Measurements from ENCODE around the gene SUMO4.

DNA sequence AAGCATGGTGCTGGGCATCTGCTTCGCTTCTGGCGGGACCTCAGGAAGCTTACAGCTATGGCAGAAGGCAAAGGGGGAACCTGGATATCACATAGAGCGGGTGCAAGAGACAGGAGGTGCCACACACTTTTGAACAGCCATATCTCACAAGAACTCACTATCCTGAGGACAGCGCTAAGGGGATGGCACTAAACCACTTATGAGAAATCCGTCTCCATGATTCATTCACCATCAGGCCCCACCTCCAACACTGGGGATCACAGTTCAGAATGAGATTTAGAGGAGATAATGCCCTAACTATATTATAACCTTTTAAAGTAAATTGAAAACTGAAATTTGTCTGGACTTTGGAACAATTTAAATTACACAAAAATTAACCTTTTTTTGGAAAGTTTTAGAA is 37.8 kb upstream of the SUMO4 start:
- TF ChIP-seq, protein P1, sequence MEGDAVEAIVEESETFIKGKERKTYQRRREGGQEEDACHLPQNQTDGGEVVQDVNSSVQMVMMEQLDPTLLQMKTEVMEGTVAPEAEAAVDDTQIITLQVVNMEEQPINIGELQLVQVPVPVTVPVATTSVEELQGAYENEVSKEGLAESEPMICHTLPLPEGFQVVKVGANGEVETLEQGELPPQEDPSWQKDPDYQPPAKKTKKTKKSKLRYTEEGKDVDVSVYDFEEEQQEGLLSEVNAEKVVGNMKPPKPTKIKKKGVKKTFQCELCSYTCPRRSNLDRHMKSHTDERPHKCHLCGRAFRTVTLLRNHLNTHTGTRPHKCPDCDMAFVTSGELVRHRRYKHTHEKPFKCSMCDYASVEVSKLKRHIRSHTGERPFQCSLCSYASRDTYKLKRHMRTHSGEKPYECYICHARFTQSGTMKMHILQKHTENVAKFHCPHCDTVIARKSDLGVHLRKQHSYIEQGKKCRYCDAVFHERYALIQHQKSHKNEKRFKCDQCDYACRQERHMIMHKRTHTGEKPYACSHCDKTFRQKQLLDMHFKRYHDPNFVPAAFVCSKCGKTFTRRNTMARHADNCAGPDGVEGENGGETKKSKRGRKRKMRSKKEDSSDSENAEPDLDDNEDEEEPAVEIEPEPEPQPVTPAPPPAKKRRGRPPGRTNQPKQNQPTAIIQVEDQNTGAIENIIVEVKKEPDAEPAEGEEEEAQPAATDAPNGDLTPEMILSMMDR (IDR thresholded peaks at IDR 0.05): no peak
- no peak for TF ChIP-seq REST (IDR thresholded peaks at IDR 0.05; ENCODE audit: low read depth, low read length)
- TF ChIP-seq, protein P2, sequence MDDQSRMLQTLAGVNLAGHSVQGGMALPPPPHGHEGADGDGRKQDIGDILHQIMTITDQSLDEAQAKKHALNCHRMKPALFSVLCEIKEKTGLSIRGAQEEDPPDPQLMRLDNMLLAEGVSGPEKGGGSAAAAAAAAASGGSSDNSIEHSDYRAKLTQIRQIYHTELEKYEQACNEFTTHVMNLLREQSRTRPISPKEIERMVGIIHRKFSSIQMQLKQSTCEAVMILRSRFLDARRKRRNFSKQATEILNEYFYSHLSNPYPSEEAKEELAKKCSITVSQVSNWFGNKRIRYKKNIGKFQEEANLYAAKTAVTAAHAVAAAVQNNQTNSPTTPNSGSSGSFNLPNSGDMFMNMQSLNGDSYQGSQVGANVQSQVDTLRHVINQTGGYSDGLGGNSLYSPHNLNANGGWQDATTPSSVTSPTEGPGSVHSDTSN (IDR thresholded peaks at IDR 0.05): no peak
- TF ChIP-seq POLR2AphosphoS5 (IDR thresholded peaks at IDR 0.05; ENCODE audit: low read depth, low read length): no peak
- no peak for TF ChIP-seq NRF1 (IDR thresholded peaks at IDR 0.05; ENCODE audit: low read depth, low read length)
- no peak for TF ChIP-seq SIN3A (IDR thresholded peaks at IDR 0.05; ENCODE audit: borderline replicate concordance, low read depth, low read length)
- TF ChIP-seq, protein P3, sequence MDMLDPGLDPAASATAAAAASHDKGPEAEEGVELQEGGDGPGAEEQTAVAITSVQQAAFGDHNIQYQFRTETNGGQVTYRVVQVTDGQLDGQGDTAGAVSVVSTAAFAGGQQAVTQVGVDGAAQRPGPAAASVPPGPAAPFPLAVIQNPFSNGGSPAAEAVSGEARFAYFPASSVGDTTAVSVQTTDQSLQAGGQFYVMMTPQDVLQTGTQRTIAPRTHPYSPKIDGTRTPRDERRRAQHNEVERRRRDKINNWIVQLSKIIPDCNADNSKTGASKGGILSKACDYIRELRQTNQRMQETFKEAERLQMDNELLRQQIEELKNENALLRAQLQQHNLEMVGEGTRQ (IDR thresholded peaks at IDR 0.05; ENCODE audit: borderline replicate concordance, low read depth, low read length): no peak
- TF ChIP-seq EZH2phosphoT487 (IDR thresholded peaks at IDR 0.05; ENCODE audit: borderline replicate concordance, low read depth): no peak
